Measurements from ENCODE around the gene PKN1. TPM values are rescaled to one million over a fixed set of nuclear protein-coding genes. Genes with fewer than 3 reads are reported as not detected.
"Not testable (repeated sequence)": the region's sequence is repeated elsewhere in the genome, so short reads cannot be mapped to it uniquely, and the experiment has no call there.

The PKN1 gene
- total and polyA plus RNA-seq, 2 of the 13 experiments (the other 11 are each of a cell fraction or from before 2014, with no cell fraction given) = 45.7 to 54.5 TPM

- no peak for TF ChIP-seq PITX1 (CRISPR knock-in tag; IDR thresholded peaks at IDR 0.05)
- no peak for TF ChIP-seq NR2F6 (IDR thresholded peaks at IDR 0.05)
- TF ChIP-seq NR2F6 (CRISPR knock-in tag; IDR thresholded peaks at IDR 0.05) = no peak
- no peak for TF ChIP-seq RERE (CRISPR knock-in tag; IDR thresholded peaks at IDR 0.05; ENCODE audit: low read depth)
- no peak for TF ChIP-seq YY1 (IDR thresholded peaks at IDR 0.05; ENCODE audit: insufficient read depth, insufficient replicate concordance, low read depth, low read length)
- no peak for TF ChIP-seq ZNF883 (CRISPR knock-in tag; IDR thresholded peaks at IDR 0.05; ENCODE audit: not compliant biosample characterization)
- no peak for TF ChIP-seq ZMYM2 (CRISPR knock-in tag; IDR thresholded peaks at IDR 0.05)
These were observed 27.8 kb downstream of the PKN1 start (continued) for GRCh38 chr19:14460935-14461334.

- intact Hi-C loops (cut with micrococcal nuclease; ENCODE audit: unreplicated experiment); H3K4me3 ChIP-seq (replicated peaks in 1 of 3; ENCODE audit: insufficient read depth in 1 of 3, low read depth in 2 of 3, low read length in 3 of 3); H3K4me2 ChIP-seq (ENCODE audit: low read depth, low read length); in situ Hi-C loops (cut with HindIII; ENCODE audit: extremely low pct_ligation_motif_present, low pct_unique_long_range_greater_than_20kb); CTCF ChIA-PET (ENCODE audit: low intra/inter-chr PET ratio, low total read pairs); H3K9ac ChIP-seq (ENCODE audit: insufficient read depth, low read depth, low read length); BruUV-seq (replicated peaks); H4K20me1 ChIP-seq (ENCODE audit: insufficient read depth, low read length); ATAC-seq; H3K79me2 ChIP-seq (ENCODE audit: insufficient read depth, low read length); DNase-seq (ENCODE audit: low spot score); H3K9me3 ChIP-seq (ENCODE audit: low read length); H3K27ac ChIP-seq (ENCODE audit: extremely low read length, insufficient read depth, low read length); POLR2A ChIA-PET; H3K4me1 ChIP-seq (ENCODE audit: insufficient read depth, low read length); H2AFZ ChIP-seq (ENCODE audit: low read length); FAIRE-seq; H3K27me3 ChIP-seq (ENCODE audit: control insufficient read depth in 1 of 2, insufficient read depth in 2 of 2, low read length in 2 of 2): not testable (repeated sequence)
- WGBS (ENCODE audit: low lambda C conversion rate) = 96% methylated on average over 7 of the region's 7 CpGs
- H3K36me3 ChIP-seq (replicated peaks in 1 of 2; ENCODE audit: control insufficient read depth in 1 of 2, insufficient read depth in 2 of 2, low read length in 2 of 2) = peaks cover 3 to 24% of the 10 kb centered on the region in 2 experiments; a peak in 3 of 5 replicates
These were observed 29.3 kb downstream of the PKN1 start for GRCh38 chr19:14462401-14462800.

Measured in HepG2 (cell line).